HL-60 (cell line): ENCODE data around the gene SYNGR3.

ENCODE experiments used
- CTCF ChIP-seq: IDR thresholded peaks from one replicate; pipeline ENCODE4 v1.5.1; 2011; ENCODE audit warnings: low read length, control low read depth, inconsistent platforms; ENCODE audit not compliant: insufficient read depth
- GABPA ChIP-seq: IDR thresholded peaks from 2 replicates; pipeline ENCODE4 v1.6.1; 2012; ENCODE audit warnings: low read depth
- POLR2AphosphoS5 ChIP-seq: IDR thresholded peaks from 2 replicates; pipeline ENCODE4 v1.6.1; 2012; ENCODE audit warnings: low read depth
- REST ChIP-seq: IDR thresholded peaks from 2 replicates; pipeline ENCODE4 v1.6.1; 2012; ENCODE audit warnings: low read depth; ENCODE audit not compliant: insufficient replicate concordance
- SPI1 ChIP-seq: IDR thresholded peaks from 2 replicates; pipeline ENCODE4 v1.6.1; 2012; ENCODE audit warnings: low read depth, mild to moderate bottlenecking, borderline replicate concordance

DNA sequence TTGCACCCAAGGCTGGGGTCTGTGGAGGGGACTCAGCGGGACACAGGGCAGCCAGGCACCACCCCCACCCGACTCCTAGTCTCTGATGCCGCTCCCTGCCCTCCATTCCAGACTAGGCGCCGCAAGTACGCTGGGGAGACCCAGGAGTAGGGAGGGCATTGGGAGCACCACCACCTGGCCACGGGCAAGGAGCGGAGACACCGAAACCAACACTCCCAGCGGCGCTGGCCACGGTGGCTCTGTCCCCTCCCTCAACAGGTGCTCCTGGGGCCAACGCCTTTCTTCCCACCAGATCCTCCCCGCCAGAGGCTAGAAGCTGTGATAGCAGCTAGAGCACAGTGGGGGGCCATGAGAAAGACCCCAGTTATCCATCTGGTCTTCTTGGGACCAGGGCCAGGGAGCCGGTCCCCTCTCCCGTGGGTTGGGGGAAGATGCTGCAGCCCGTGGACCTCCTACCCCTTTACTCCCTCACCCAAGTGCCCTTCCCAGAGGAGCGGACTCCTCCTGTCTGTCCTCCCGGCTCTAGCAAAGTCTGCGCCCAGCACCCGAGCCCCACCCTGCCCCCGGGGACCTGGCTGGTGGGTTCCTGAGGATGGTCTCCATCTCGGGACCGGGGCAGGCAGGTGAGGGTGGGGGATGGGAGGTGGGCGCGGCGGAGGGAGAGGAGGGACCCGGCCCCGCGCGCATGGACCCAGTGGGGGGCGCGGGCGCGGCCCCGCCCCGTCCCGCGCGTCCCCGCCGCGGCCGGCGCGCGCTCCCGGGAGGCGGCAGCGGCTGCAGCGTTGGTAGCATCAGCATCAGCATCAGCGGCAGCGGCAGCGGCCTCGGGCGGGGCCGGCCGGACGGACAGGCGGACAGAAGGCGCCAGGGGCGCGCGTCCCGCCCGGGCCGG lies at the start of gene SYNGR3:
- TF ChIP-seq CTCF (no peak), REST (no peak), POLR2AphosphoS5 (no peak), SPI1 (no peak), GABPA (no peak)
